Measurements from ENCODE around the gene POLDIP3. TPM values are rescaled to one million over a fixed set of nuclear protein-coding genes. Genes with fewer than 3 reads are reported as not detected.
A peak's percentile ranks its signal among the peaks of the same experiment; 100 is the strongest.

Gene POLDIP3
- total and polyA plus RNA-seq, 8 donors: 21.6 to 60.8 (median 34.8) TPM

DNA sequence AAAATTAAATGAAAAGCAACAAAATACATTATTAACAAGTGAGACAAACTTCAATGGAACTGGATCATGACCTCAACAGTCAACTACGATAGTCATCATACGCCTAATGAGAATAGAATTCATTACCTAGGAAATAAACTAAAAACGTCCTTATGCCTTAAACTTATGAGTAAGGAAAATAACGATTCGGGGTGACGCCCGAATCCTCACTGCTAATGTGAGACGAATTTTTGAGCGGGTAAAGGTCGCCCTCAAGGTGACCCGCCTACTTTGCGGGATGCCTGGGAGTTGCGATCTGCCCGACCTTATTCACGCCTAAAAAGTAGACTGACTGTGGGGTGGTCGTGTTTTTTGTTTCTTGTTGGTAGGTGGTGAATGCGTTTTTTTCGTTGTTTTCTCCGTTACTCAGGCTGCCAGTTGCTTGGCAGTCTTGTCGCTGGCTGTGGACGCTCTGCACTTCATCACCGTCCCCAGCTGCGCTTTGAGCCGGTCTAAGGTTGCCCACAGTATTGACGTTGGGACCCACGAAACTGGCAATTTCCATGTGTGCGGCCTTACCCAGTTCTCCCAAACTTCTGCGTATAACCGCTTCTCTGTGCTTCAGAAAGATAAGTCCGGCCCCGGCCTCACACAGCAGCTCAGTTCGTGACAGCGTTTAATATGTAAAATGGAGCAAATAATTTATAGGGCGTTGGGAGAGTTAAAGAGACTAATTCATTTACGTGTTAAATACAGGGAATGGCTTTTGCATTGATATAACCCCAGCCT is 593 bp upstream of the POLDIP3 start:
- intact Hi-C loops (cut with DNase I; ENCODE audit: low total_unique reads): no loop called here
- WGBS, 5 donors: 0 to 1% (median 0%) methylated on average over 35 of the region's 35 CpGs
- H3K4me3 ChIP-seq: peak overlapping the region; percentile 18 to 82 (median 74)
- peak overlapping the region; percentile 93 to 97 (median 96) for H3K27ac ChIP-seq
- H3K27me3 ChIP-seq: no peaks in the 10 kb centered on the region
- H3K4me1 ChIP-seq: peaks cover 45 to 65% (median 60%) of the 10 kb centered on the region in 4 donors
- H3K9me3 ChIP-seq: no peaks in the 10 kb centered on the region
- DNase-seq: peak; percentile 90 to 98
- peaks cover 10 to 25% (median 17%) of the 10 kb centered on the region in 4 donors for H3K36me3 ChIP-seq
- TF ChIP-seq, protein P1, sequence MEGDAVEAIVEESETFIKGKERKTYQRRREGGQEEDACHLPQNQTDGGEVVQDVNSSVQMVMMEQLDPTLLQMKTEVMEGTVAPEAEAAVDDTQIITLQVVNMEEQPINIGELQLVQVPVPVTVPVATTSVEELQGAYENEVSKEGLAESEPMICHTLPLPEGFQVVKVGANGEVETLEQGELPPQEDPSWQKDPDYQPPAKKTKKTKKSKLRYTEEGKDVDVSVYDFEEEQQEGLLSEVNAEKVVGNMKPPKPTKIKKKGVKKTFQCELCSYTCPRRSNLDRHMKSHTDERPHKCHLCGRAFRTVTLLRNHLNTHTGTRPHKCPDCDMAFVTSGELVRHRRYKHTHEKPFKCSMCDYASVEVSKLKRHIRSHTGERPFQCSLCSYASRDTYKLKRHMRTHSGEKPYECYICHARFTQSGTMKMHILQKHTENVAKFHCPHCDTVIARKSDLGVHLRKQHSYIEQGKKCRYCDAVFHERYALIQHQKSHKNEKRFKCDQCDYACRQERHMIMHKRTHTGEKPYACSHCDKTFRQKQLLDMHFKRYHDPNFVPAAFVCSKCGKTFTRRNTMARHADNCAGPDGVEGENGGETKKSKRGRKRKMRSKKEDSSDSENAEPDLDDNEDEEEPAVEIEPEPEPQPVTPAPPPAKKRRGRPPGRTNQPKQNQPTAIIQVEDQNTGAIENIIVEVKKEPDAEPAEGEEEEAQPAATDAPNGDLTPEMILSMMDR (IDR thresholded peaks at IDR 0.05): no peak
- TF ChIP-seq POLR2A (IDR thresholded peaks at IDR 0.05) (peak in 2 of 4 donors; percentile 94 to 99), EP300 (IDR thresholded peaks at IDR 0.05) (no peak), POLR2AphosphoS5 (IDR thresholded peaks at IDR 0.05) (peak; percentile 84 to 100 (median 99))

DNA sequence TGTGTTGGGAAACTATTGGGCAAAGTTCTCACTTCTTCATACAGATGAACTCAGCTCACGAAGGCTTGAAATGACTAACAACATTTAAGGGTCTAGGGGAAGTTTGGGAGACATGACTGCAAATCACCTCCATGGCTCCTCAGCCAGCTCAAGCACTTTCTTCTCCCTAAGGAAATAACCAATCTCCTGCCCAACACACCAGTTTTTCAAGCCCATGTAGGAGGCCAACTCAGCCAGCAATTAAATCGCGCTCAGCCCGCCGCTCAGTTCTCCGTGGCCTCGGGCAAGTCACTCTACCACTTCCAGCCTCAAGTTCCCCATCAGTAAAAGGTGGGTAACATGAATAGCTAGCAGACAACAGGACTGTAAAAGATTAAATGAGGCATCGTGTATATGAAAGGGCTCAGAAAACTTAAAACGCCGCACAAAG is 796 bp downstream of the POLDIP3 start:
- H3K4me1 ChIP-seq: peaks cover 58 to 79% (median 73%) of the 10 kb centered on the region in 4 donors
- H3K27me3 ChIP-seq: no peaks in the 10 kb centered on the region
- DNase-seq: no peak
- H3K4me3 ChIP-seq: peak overlapping the region; percentile 68 to 82 (median 78)
- intact Hi-C loops (cut with DNase I; ENCODE audit: low total_unique reads): no loop called here
- TF ChIP-seq POLR2A (IDR thresholded peaks at IDR 0.05) (no peak), POLR2AphosphoS5 (IDR thresholded peaks at IDR 0.05) (no peak), EP300 (IDR thresholded peaks at IDR 0.05) (no peak)
- TF ChIP-seq, protein P1 (IDR thresholded peaks at IDR 0.05): no peak
- 0 to 1% (median 0%) methylated on average over 10 of the region's 10 CpGs for WGBS, 5 donors
- H3K27ac ChIP-seq: peak overlapping the region; percentile 93 to 97 (median 96)
- H3K36me3 ChIP-seq: peaks cover 1 to 12% (median 6%) of the 10 kb centered on the region in 4 donors
- H3K9me3 ChIP-seq: no peaks in the 10 kb centered on the region

DNA sequence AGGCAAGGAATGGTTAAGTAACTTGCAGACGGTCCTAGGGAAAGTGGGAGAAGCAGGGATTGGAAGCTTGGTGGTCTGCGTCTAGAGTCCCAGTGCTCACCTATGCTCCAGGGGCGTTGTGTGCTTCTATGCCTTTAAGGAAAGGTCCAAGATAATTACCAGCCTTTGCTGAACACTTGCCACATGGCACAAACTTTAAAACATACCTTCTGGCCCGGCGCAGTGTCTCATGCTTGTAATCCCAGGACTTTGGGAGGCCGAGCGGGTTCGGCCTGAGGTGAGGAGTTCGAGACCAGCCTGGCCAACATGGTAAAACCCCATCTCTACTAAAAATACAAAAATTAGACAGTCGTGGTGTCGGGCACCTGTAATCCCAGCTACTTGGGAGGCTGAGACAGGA is 2.3 kb downstream of the POLDIP3 start:
- no peak for DNase-seq
- Histone ChIP-seq H3K4me1 (peaks cover 69 to 87% (median 83%) of the 10 kb centered on the region in 4 donors), H3K9me3 (no peaks in the 10 kb centered on the region), H3K27ac (peak overlapping the region; percentile 76 to 97 (median 94)), H3K36me3 (peaks cover 3 to 17% (median 10%) of the 10 kb centered on the region in 4 donors), H3K4me3 (peak overlapping the region; percentile 68 to 82 (median 78)), H3K27me3 (no peaks in the 10 kb centered on the region)
- TF ChIP-seq POLR2A (IDR thresholded peaks at IDR 0.05): no peak
- TF ChIP-seq POLR2AphosphoS5 (IDR thresholded peaks at IDR 0.05): no peak
- TF ChIP-seq, protein P1 (IDR thresholded peaks at IDR 0.05): no peak
- no peak for TF ChIP-seq EP300 (IDR thresholded peaks at IDR 0.05)
- WGBS, 5 donors: 31 to 54% (median 41%) methylated on average over 11 of the region's 11 CpGs
- intact Hi-C loops (cut with DNase I; ENCODE audit: low total_unique reads): no loop called here

DNA sequence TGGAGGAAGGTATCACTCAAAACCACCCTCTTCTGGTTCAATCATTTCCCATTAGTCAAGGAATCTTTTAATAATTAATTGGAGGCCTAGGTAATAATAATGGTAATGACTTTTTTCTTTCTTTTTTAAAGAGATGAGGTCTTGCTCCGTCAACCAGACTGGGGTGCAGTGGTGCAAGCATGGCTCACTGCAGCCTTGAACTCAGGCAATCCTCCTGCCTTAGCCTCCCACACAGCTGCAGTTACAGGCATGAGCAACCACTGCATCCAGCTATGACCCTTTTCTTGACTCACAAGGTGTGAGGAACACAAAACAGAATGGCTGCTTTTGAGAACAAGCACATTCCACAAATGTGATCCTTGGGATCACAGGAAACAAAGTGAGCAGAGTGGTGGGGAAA is 3.6 kb downstream of the POLDIP3 start:
- H3K4me1 ChIP-seq: peaks cover 70 to 84% (median 82%) of the 10 kb centered on the region in 4 donors
- no peaks in the 10 kb centered on the region for H3K9me3 ChIP-seq
- H3K27me3 ChIP-seq: no peaks in the 10 kb centered on the region
- no peak for TF ChIP-seq EP300 (IDR thresholded peaks at IDR 0.05)
- no peak for TF ChIP-seq POLR2AphosphoS5 (IDR thresholded peaks at IDR 0.05)
- TF ChIP-seq, protein P1 (IDR thresholded peaks at IDR 0.05): no peak
- peak overlapping the region; percentile 88 to 97 (median 94) for H3K27ac ChIP-seq
- peak overlapping the region in 1 of 4 donors; percentile 23 for H3K4me3 ChIP-seq
- peaks cover 6 to 17% (median 15%) of the 10 kb centered on the region in 4 donors for H3K36me3 ChIP-seq
- no peak for DNase-seq
- intact Hi-C loops (cut with DNase I; ENCODE audit: low total_unique reads): no loop called here
- WGBS, 5 donors: 67 to 95% (median 72%) methylated on average over 1 of the region's 1 CpG
